Measurements from ENCODE around the gene CDK2AP2.

Gene CDK2AP2

DNA sequence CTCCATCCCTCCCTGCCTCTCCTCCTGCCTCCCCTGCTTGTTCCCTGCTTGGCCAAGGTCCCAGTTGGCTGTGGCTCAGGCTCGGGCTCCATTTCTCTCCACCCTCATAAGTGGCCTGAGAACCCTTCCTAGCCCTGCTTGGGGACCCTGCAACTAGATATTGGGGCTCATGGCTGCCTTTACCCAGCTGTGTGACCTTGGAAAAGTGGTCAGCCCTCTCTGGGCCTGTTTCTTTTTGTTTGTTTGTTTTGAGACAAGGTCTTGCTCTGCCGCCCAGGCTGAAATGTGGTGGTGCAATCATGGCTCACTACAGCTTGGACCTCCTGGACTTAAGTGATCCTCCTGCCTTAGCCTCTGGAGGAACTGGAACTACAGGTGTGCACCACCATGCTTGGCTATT is 35.6 kb upstream of the CDK2AP2 start:
- H3K9ac ChIP-seq (ENCODE audit: low read length): no peak overlapping the region
- no peak overlapping the region for H3K27ac ChIP-seq (ENCODE audit: low read length)
- H3K27me3 ChIP-seq (ENCODE audit: low read depth, low read length): peaks cover 9% of the 10 kb centered on the region
- no peaks in the 10 kb centered on the region for H3K4me1 ChIP-seq (ENCODE audit: low read length)
- H2AFZ ChIP-seq (ENCODE audit: low read depth, low read length): no peak overlapping the region
- H3K4me2 ChIP-seq (ENCODE audit: low read length): no peak overlapping the region
- H4K20me1 ChIP-seq (ENCODE audit: insufficient read depth, low read length): no peaks in the 10 kb centered on the region
- H3K9me3 ChIP-seq (ENCODE audit: insufficient read depth, low read length): no peaks in the 10 kb centered on the region
- no peaks in the 10 kb centered on the region for H3K79me2 ChIP-seq (ENCODE audit: low read length)
- TF ChIP-seq, protein P1, sequence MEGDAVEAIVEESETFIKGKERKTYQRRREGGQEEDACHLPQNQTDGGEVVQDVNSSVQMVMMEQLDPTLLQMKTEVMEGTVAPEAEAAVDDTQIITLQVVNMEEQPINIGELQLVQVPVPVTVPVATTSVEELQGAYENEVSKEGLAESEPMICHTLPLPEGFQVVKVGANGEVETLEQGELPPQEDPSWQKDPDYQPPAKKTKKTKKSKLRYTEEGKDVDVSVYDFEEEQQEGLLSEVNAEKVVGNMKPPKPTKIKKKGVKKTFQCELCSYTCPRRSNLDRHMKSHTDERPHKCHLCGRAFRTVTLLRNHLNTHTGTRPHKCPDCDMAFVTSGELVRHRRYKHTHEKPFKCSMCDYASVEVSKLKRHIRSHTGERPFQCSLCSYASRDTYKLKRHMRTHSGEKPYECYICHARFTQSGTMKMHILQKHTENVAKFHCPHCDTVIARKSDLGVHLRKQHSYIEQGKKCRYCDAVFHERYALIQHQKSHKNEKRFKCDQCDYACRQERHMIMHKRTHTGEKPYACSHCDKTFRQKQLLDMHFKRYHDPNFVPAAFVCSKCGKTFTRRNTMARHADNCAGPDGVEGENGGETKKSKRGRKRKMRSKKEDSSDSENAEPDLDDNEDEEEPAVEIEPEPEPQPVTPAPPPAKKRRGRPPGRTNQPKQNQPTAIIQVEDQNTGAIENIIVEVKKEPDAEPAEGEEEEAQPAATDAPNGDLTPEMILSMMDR (IDR thresholded peaks at IDR 0.05; ENCODE audit: low read depth, low read length): no peak
- TF ChIP-seq EZH2phosphoT487 (IDR thresholded peaks at IDR 0.05; ENCODE audit: low read depth): no peak
- no peaks in the 10 kb centered on the region for H3K36me3 ChIP-seq (replicated peaks; ENCODE audit: low read depth, low read length)
- no peak overlapping the region for H3K4me3 ChIP-seq (ENCODE audit: low read length)

DNA sequence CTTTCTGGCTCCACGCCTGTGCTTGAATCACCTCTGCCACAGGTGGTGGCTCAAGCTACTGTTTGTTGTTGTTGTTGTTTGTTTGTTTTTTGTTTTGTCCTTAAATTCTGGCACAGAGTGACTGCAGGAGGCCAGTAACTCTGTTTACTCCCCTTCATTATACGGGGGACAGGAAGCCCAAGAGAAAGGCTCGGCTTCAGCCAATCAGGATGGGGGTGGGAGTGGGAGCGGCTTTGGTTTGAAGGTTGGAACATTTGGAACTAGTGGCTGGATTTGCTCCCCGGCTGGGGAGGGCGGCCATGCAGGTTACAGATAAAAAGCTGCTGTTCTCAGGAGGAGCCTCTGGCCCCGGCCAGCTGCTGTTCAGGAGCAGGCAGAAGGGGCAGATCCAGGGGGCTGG is 35.0 kb upstream of the CDK2AP2 start:
- H3K79me2 ChIP-seq (ENCODE audit: low read length): no peaks in the 10 kb centered on the region
- no peak overlapping the region for H3K9ac ChIP-seq (ENCODE audit: low read length)
- no peak overlapping the region for H3K27ac ChIP-seq (ENCODE audit: low read length)
- no peaks in the 10 kb centered on the region for H3K36me3 ChIP-seq (replicated peaks; ENCODE audit: low read depth, low read length)
- no peak overlapping the region for H3K4me3 ChIP-seq (ENCODE audit: low read length)
- no peak overlapping the region for H2AFZ ChIP-seq (ENCODE audit: low read depth, low read length)
- peaks cover 9% of the 10 kb centered on the region for H3K27me3 ChIP-seq (ENCODE audit: low read depth, low read length)
- H3K9me3 ChIP-seq (ENCODE audit: insufficient read depth, low read length): no peaks in the 10 kb centered on the region
- TF ChIP-seq EZH2phosphoT487 (IDR thresholded peaks at IDR 0.05; ENCODE audit: low read depth): no peak
- TF ChIP-seq, protein P1 (IDR thresholded peaks at IDR 0.05; ENCODE audit: low read depth, low read length): no peak
- no peak overlapping the region for H3K4me2 ChIP-seq (ENCODE audit: low read length)
- H3K4me1 ChIP-seq (ENCODE audit: low read length): no peaks in the 10 kb centered on the region
- H4K20me1 ChIP-seq (ENCODE audit: insufficient read depth, low read length): no peaks in the 10 kb centered on the region

DNA sequence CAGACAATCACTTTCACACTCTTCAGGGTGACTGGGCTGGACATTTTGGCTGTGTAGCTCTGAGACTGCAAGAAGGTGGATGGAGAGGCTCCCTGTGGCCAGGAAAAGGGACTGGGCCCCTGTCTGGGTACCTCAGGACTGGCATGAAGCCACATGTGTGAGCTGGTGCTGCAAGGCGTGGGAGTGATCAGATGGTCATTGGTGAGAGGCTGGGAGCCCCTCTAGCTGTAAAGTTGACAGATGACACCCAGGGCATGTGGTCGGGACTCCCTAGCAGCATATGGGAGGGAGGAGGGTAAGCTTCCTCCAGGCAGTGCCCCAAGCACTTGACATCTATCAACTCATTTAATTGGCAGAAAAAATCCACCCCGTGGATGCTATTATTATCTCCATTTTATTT is 34.2 kb upstream of the CDK2AP2 start:
- H3K4me3 ChIP-seq (ENCODE audit: low read length): no peak overlapping the region
- H3K36me3 ChIP-seq (replicated peaks; ENCODE audit: low read depth, low read length): no peaks in the 10 kb centered on the region
- H3K9me3 ChIP-seq (ENCODE audit: insufficient read depth, low read length): no peaks in the 10 kb centered on the region
- no peaks in the 10 kb centered on the region for H3K4me1 ChIP-seq (ENCODE audit: low read length)
- no peak overlapping the region for H3K9ac ChIP-seq (ENCODE audit: low read length)
- no peak overlapping the region for H3K4me2 ChIP-seq (ENCODE audit: low read length)
- no peak overlapping the region for H3K27ac ChIP-seq (ENCODE audit: low read length)
- H3K79me2 ChIP-seq (ENCODE audit: low read length): no peaks in the 10 kb centered on the region
- peaks cover 9% of the 10 kb centered on the region for H3K27me3 ChIP-seq (ENCODE audit: low read depth, low read length)
- H4K20me1 ChIP-seq (ENCODE audit: insufficient read depth, low read length): no peaks in the 10 kb centered on the region
- TF ChIP-seq, protein P1 (IDR thresholded peaks at IDR 0.05; ENCODE audit: low read depth, low read length): no peak
- TF ChIP-seq EZH2phosphoT487 (IDR thresholded peaks at IDR 0.05; ENCODE audit: low read depth): no peak
- no peak overlapping the region for H2AFZ ChIP-seq (ENCODE audit: low read depth, low read length)

DNA sequence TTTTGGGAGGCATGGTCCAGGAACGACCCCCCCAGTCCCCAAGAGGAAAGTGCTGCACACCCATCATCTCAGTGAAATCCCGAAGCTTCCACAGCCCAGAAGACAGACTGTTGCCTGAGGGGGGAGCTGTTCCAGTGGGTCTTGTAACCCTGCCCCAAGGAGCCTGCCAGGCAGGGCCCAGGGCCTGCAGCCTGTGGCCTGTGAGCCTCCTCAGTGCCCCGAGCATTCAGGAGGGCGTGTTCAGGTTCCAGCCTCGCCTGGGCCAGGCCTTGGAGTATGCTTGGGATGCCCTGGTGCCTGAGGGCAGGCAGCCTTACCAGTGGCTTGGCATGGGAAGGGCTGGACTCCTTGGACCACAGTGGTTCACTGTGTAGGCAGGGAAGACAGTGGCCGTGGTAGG is 33.2 kb upstream of the CDK2AP2 start:
- H3K9ac ChIP-seq (ENCODE audit: low read length): no peak overlapping the region
- H3K4me1 ChIP-seq (ENCODE audit: low read length): no peaks in the 10 kb centered on the region
- no peaks in the 10 kb centered on the region for H3K79me2 ChIP-seq (ENCODE audit: low read length)
- H3K9me3 ChIP-seq (ENCODE audit: insufficient read depth, low read length): no peaks in the 10 kb centered on the region
- no peak overlapping the region for H3K27ac ChIP-seq (ENCODE audit: low read length)
- no peaks in the 10 kb centered on the region for H3K36me3 ChIP-seq (replicated peaks; ENCODE audit: low read depth, low read length)
- no peaks in the 10 kb centered on the region for H4K20me1 ChIP-seq (ENCODE audit: insufficient read depth, low read length)
- no peak overlapping the region for H3K4me3 ChIP-seq (ENCODE audit: low read length)
- H3K27me3 ChIP-seq (ENCODE audit: low read depth, low read length): 0 out of 2 replicates have a peak, but pooled peaks cover under 1% of the 10 kb centered on the region
- no peak for TF ChIP-seq EZH2phosphoT487 (IDR thresholded peaks at IDR 0.05; ENCODE audit: low read depth)
- TF ChIP-seq, protein P1 (IDR thresholded peaks at IDR 0.05; ENCODE audit: low read depth, low read length): no peak
- H2AFZ ChIP-seq (ENCODE audit: low read depth, low read length): no peak overlapping the region
- no peak overlapping the region for H3K4me2 ChIP-seq (ENCODE audit: low read length)
